ENCODE results near the gene PAPLN.

PAPLN gene

GRCh38 chr14:73203527-73203926, 33.8 kb upstream of the PAPLN start:
- no peak overlapping the region for H3K4me3 ChIP-seq (ENCODE audit: control insufficient read depth, low read depth, low read length)
- TF ChIP-seq, protein P1, sequence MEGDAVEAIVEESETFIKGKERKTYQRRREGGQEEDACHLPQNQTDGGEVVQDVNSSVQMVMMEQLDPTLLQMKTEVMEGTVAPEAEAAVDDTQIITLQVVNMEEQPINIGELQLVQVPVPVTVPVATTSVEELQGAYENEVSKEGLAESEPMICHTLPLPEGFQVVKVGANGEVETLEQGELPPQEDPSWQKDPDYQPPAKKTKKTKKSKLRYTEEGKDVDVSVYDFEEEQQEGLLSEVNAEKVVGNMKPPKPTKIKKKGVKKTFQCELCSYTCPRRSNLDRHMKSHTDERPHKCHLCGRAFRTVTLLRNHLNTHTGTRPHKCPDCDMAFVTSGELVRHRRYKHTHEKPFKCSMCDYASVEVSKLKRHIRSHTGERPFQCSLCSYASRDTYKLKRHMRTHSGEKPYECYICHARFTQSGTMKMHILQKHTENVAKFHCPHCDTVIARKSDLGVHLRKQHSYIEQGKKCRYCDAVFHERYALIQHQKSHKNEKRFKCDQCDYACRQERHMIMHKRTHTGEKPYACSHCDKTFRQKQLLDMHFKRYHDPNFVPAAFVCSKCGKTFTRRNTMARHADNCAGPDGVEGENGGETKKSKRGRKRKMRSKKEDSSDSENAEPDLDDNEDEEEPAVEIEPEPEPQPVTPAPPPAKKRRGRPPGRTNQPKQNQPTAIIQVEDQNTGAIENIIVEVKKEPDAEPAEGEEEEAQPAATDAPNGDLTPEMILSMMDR (conservative IDR thresholded peaks at IDR 0.05; ENCODE audit: control insufficient read depth, insufficient read depth, low read depth, low read length) = no peak
- DNase-seq (ENCODE audit: low read depth) = no peak

DNA sequence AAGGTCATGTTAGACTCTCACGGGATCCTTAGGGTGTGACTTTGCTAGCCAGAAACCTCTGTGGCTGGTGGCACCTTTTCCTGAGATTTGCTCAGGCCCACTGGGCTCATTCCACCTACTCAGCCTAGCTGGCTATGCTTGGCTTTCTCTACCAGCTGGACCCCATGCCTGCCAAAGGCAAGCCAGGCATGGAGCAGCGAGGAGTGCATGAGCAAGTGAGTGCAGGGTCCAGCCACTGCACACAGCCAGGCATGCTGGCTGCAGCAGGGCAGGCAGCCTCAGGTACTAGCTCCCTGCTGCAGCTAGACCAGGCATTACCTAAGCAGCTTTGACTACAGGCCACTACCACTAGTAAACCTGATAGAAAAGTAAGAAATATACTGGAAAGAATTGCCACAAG, 29.7 kb upstream of the PAPLN start:
- no peak overlapping the region for H3K4me3 ChIP-seq (ENCODE audit: control insufficient read depth, low read depth, low read length)
- no peak for DNase-seq (ENCODE audit: low read depth)
- TF ChIP-seq, protein P1 (conservative IDR thresholded peaks at IDR 0.05; ENCODE audit: control insufficient read depth, insufficient read depth, low read depth, low read length) = no peak

DNA sequence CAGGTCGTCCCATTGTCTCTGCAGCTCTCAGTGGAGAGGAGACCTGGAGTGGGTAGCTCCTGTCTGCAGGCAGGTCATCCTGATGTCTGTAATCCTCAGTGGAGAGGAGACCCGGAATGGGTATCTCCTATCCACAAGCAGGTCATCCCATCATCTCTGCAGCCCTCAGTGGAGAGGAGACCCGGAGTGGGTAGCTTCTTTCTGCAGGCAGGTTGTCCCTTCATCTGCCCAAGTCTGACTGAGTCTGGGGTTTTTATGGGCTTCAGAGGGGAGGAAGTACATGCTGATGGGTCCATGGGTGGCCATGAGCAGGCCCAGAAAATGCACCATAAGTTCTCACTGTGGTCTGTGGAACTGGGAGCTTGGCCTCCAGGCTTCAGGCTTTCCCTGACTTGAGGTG, 28.9 kb upstream of the PAPLN start:
- no peak overlapping the region for H3K4me3 ChIP-seq (ENCODE audit: control insufficient read depth, low read depth, low read length)
- TF ChIP-seq, protein P1 (conservative IDR thresholded peaks at IDR 0.05; ENCODE audit: control insufficient read depth, insufficient read depth, low read depth, low read length) = no peak
- DNase-seq (ENCODE audit: low read depth) = no peak

GRCh38 chr14:73208846-73209245, 28.5 kb upstream of the PAPLN start:
- H3K4me3 ChIP-seq (ENCODE audit: control insufficient read depth, low read depth, low read length) = no peak overlapping the region
- no peak for DNase-seq (ENCODE audit: low read depth)
- TF ChIP-seq, protein P1 (conservative IDR thresholded peaks at IDR 0.05; ENCODE audit: control insufficient read depth, insufficient read depth, low read depth, low read length) = no peak

GRCh38 chr14:73209953-73210352, 27.4 kb upstream of the PAPLN start:
- H3K4me3 ChIP-seq (ENCODE audit: control insufficient read depth, low read depth, low read length) = no peak overlapping the region
- TF ChIP-seq, protein P1 (conservative IDR thresholded peaks at IDR 0.05; ENCODE audit: control insufficient read depth, insufficient read depth, low read depth, low read length) = no peak
- peak; percentile 72 for DNase-seq (ENCODE audit: low read depth)

- TF ChIP-seq, protein P1 (conservative IDR thresholded peaks at IDR 0.05; ENCODE audit: control insufficient read depth, insufficient read depth, low read depth, low read length) = no peak
- H3K4me3 ChIP-seq (ENCODE audit: control insufficient read depth, low read depth, low read length) = no peak overlapping the region
- DNase-seq (ENCODE audit: low read depth) = no peak
These were observed 25.9 kb upstream of the PAPLN start for GRCh38 chr14:73211251-73212040.

Measured in fibroblast of mammary gland (primary cell).